Stimulated activated CD8-positive, alpha-beta memory T cell treated with anti-CD3 and anti-CD28 coated beads, Interleukin-4, amount 100 ng/mL, for 1 hour (primary cell): ENCODE measurements around the gene HHIPL1.

Experiments used
- DNase-seq, 2 donors: peaks; one replicate each; pipeline ENCODE4 v3.0.0-alpha.2; 2020; ENCODE audit warnings: low read depth in 2 of 2, low spot score in 1 of 2

The HHIPL1 gene

GRCh38 chr14:99609245-99610170, 35.4 kb upstream of the HHIPL1 start:
- no peak for DNase-seq

GRCh38 chr14:99611646-99612045, 33.3 kb upstream of the HHIPL1 start:
- no peak for DNase-seq

GRCh38 chr14:99612071-99612737, 32.7 kb upstream of the HHIPL1 start:
- no peak for DNase-seq

- DNase-seq: no peak
Observed at GRCh38 chr14:99612738-99613330, 32.1 kb upstream of the HHIPL1 start.

GRCh38 chr14:99615497-99616157, 29.3 kb upstream of the HHIPL1 start:
- DNase-seq: no peak

- no peak for DNase-seq
Observed at GRCh38 chr14:99616832-99617800, 27.8 kb upstream of the HHIPL1 start.

- no peak for DNase-seq
Observed at GRCh38 chr14:99619835-99620834, 24.8 kb upstream of the HHIPL1 start.

- no peak for DNase-seq
Observed at GRCh38 chr14:99621948-99622347, 23.0 kb upstream of the HHIPL1 start.

- no peak for DNase-seq
Observed at GRCh38 chr14:99624024-99624423, 20.9 kb upstream of the HHIPL1 start.

- DNase-seq: no peak
Observed at GRCh38 chr14:99624971-99625370, 20.0 kb upstream of the HHIPL1 start.

- DNase-seq: no peak
Observed at GRCh38 chr14:99625476-99625875, 19.5 kb upstream of the HHIPL1 start.

- DNase-seq: no peak
Observed at GRCh38 chr14:99626041-99626648, 18.8 kb upstream of the HHIPL1 start.

GRCh38 chr14:99627100-99627499, 17.8 kb upstream of the HHIPL1 start:
- DNase-seq: no peak

- no peak for DNase-seq
Observed at GRCh38 chr14:99627510-99628381, 17.2 kb upstream of the HHIPL1 start.

- peak; percentile 10 to 21 for DNase-seq
Observed at GRCh38 chr14:99628887-99629618, 15.9 kb upstream of the HHIPL1 start.

- no peak for DNase-seq
Observed at GRCh38 chr14:99630202-99630601, 14.7 kb upstream of the HHIPL1 start.

GRCh38 chr14:99632410-99633035, 12.4 kb upstream of the HHIPL1 start:
- no peak for DNase-seq
